ENCODE measurements around the gene KLK11. TPM values are rescaled to one million over a fixed set of nuclear protein-coding genes. Genes with fewer than 3 reads are reported as not detected.

The KLK11 gene
- total RNA-seq, 1 donor from 2014 or later, result not detected

GRCh38 chr19:50974702-50975556, 51.5 kb downstream of the KLK11 start:
- ATAC-seq (ENCODE audit: low read depth) (no peak), DNase-seq (no peak)
- ChIA-PET POLR2A (no interaction called here), CTCF (no interaction called here)
- no peak for TF ChIP-seq CTCF (IDR thresholded peaks at IDR 0.05)
- Mint-ChIP-seq H3K36me3 (ENCODE audit: low read depth) (no peaks in the 10 kb centered on the region), H3K27ac (no peak overlapping the region), H3K4me1 (no peaks in the 10 kb centered on the region), H3K9me3 (no peaks in the 10 kb centered on the region), H3K27me3 (peaks cover 34% of the 10 kb centered on the region), H3K4me3 (no peak overlapping the region)
- intact Hi-C loops (cut with micrococcal nuclease), result no loop called here

- H3K27me3 Mint-ChIP-seq, result peaks cover 38% of the 10 kb centered on the region
- H3K36me3 Mint-ChIP-seq (ENCODE audit: low read depth), result no peaks in the 10 kb centered on the region
- H3K4me1 Mint-ChIP-seq, result no peaks in the 10 kb centered on the region
- DNase-seq, result no peak
- ChIA-PET CTCF (no interaction called here), POLR2A (no interaction called here)
- intact Hi-C loops (cut with micrococcal nuclease), result no loop called here
- H3K4me3 Mint-ChIP-seq, result no peak overlapping the region
- no peaks in the 10 kb centered on the region for H3K9me3 Mint-ChIP-seq
- no peak for TF ChIP-seq CTCF (IDR thresholded peaks at IDR 0.05)
- no peak for ATAC-seq (ENCODE audit: low read depth)
- no peak overlapping the region for H3K27ac Mint-ChIP-seq
Observed at GRCh38 chr19:50972795-50973376, 53.5 kb downstream of the KLK11 start.

Other genes with a start within 250 kb of the KLK11 start
- gene ACP4, start 236.2 kb downstream of the KLK11 start, total RNA-seq, result not detected in 2 replicates
- 10.0 and 13.0 TPM in 2 replicates for gene KLK1, start 202.8 kb downstream of the KLK11 start, total RNA-seq
- not detected in 2 replicates for gene KLK15, start 193.0 kb downstream of the KLK11 start, total RNA-seq
- gene KLK3, start 171.7 kb downstream of the KLK11 start, total RNA-seq, result not detected in 2 replicates
- 0.69 and 1.8 TPM in 2 replicates for gene KLK2, start 153.2 kb downstream of the KLK11 start, total RNA-seq
- gene KLK4, start 115.2 kb downstream of the KLK11 start, total RNA-seq, result 0.32 and 0.75 TPM in 2 replicates
- gene KLK5, start 73.6 kb downstream of the KLK11 start, total RNA-seq, result not detected in 2 replicates
- not detected in 2 replicates for gene KLK6, start 57.0 kb downstream of the KLK11 start, total RNA-seq
- gene KLK7, start 42.7 kb downstream of the KLK11 start, total RNA-seq, result not detected in 2 replicates
- gene KLK8, start 25.0 kb downstream of the KLK11 start, total RNA-seq, result not detected in 2 replicates
- gene KLK10, start 6.9 kb downstream of the KLK11 start, total RNA-seq, result not detected in 2 replicates
- not detected in 2 replicates for gene KLK12, start 8.4 kb upstream of the KLK11 start, total RNA-seq
- gene KLK13, start 38.5 kb upstream of the KLK11 start, total RNA-seq, result not detected in 2 replicates
- 0.76 and 0.82 TPM in 2 replicates for gene KLK14, start 56.3 kb upstream of the KLK11 start, total RNA-seq
- gene CTU1, start 81.8 kb upstream of the KLK11 start, total RNA-seq, result 7.8 and 8.9 TPM in 2 replicates
- gene SIGLEC9, start 98.3 kb upstream of the KLK11 start, total RNA-seq, result 0.29 TPM in 1 of 2 replicates, not detected in the other
- not detected in 2 replicates for gene SIGLEC7, start 115.7 kb upstream of the KLK11 start, total RNA-seq
- gene CD33, start 198.5 kb upstream of the KLK11 start, total RNA-seq, result not detected in 2 replicates
- not detected in 2 replicates for gene SIGLECL1, start 224.5 kb upstream of the KLK11 start, total RNA-seq

Data from activated B cell treated with CpG ODN at 0.5 μM for 24 hours (primary cell).